ENCODE data around the gene ARL14. TPM values are rescaled to one million over a fixed set of nuclear protein-coding genes. Genes with fewer than 3 reads are reported as not detected.

ARL14 gene
- total and polyA plus RNA-seq, 11 donors, result not detected

DNA sequence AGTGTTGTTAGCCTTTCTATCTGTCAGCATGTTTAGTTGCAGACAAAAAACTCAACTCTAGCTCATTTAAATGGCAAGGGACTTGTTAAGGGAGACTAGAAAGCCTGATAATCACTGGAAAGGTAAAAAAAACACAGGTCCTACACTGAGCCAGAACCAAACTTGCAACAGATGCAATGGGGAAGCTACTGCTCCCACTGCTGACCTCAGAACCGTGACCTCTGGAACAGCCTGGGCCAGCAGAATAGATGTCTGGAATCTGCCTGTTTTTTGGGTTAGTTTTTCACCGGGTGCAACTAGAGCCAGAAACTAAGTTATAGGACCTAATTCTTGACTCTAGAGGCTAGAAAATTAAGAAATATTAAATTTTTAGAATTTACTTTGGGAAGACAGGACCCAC is 32.5 kb upstream of the ARL14 start:
- no peak overlapping the region for H3K4me3 ChIP-seq
- H3K36me3 ChIP-seq, result no peaks in the 10 kb centered on the region
- no peak for ATAC-seq
- 65 to 79% (median 70%) methylated on average over 2 of the region's 2 CpGs for WGBS, 4 donors
- no peaks in the 10 kb centered on the region for H3K4me1 ChIP-seq
- no peak overlapping the region for H3K27ac ChIP-seq
- H3K27me3 ChIP-seq, result no peaks in the 10 kb centered on the region
- no peak for DNase-seq
- no peaks in the 10 kb centered on the region for H3K9me3 ChIP-seq
- intact Hi-C loops (cut with DNase I), result no loop called here
- no peak for TF ChIP-seq POLR2A (IDR thresholded peaks at IDR 0.05)
- TF ChIP-seq, protein P1, sequence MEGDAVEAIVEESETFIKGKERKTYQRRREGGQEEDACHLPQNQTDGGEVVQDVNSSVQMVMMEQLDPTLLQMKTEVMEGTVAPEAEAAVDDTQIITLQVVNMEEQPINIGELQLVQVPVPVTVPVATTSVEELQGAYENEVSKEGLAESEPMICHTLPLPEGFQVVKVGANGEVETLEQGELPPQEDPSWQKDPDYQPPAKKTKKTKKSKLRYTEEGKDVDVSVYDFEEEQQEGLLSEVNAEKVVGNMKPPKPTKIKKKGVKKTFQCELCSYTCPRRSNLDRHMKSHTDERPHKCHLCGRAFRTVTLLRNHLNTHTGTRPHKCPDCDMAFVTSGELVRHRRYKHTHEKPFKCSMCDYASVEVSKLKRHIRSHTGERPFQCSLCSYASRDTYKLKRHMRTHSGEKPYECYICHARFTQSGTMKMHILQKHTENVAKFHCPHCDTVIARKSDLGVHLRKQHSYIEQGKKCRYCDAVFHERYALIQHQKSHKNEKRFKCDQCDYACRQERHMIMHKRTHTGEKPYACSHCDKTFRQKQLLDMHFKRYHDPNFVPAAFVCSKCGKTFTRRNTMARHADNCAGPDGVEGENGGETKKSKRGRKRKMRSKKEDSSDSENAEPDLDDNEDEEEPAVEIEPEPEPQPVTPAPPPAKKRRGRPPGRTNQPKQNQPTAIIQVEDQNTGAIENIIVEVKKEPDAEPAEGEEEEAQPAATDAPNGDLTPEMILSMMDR (IDR thresholded peaks at IDR 0.05), result no peak

DNA sequence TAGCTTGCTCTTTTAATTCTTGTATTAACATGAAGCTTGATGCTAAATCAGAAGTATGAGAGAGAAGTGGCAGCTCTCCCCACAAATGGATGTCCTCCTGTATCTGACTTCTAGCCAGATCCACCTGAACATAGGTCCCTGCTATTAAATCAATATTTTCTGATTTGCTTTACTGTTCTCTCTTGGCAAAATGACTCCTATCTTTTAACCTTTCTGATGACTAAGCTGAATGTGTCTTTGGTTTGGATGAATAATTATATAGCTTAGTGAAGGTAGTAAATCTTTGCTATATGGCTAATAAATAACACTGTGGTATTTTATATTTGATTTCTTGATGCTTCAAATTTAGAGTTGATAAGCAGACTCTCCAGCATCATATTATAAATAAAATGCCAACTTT is 28.3 kb upstream of the ARL14 start:
- H3K4me3 ChIP-seq, result no peak overlapping the region
- ATAC-seq (no peak), DNase-seq (no peak)
- H3K36me3 ChIP-seq, result no peaks in the 10 kb centered on the region
- H3K27ac ChIP-seq, result no peak overlapping the region
- H3K9me3 ChIP-seq, result no peaks in the 10 kb centered on the region
- intact Hi-C loops (cut with DNase I), result no loop called here
- H3K27me3 ChIP-seq, result no peaks in the 10 kb centered on the region
- H3K4me1 ChIP-seq, result no peaks in the 10 kb centered on the region
- TF ChIP-seq, protein P1 (IDR thresholded peaks at IDR 0.05), result no peak
- TF ChIP-seq POLR2A (IDR thresholded peaks at IDR 0.05), result no peak

DNA sequence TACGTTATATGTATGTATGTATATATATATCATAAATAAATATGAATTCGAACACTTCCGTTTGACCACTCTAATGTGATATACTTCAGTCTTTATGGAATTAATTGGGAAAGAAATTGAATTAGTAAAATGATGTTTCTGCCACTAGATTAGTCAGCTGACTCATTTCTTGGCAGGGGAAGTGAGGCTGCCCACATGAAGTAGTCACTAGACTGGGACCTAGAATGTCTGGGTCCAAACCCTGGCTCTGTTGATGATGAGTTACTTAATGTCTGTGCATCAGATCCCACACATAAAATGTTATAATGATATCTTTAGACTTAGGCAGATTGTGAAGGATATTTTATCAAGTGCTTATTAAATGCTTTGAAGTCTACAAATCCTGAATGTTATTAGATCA is 27.4 kb upstream of the ARL14 start:
- 76 to 98% (median 93%) methylated on average over 3 of the region's 3 CpGs for WGBS, 4 donors
- TF ChIP-seq POLR2A (IDR thresholded peaks at IDR 0.05), result no peak
- TF ChIP-seq, protein P1 (IDR thresholded peaks at IDR 0.05), result no peak
- Histone ChIP-seq H3K4me1 (no peaks in the 10 kb centered on the region), H3K36me3 (no peaks in the 10 kb centered on the region), H3K9me3 (no peaks in the 10 kb centered on the region), H3K4me3 (no peak overlapping the region), H3K27ac (no peak overlapping the region), H3K27me3 (no peaks in the 10 kb centered on the region)
- ATAC-seq, result no peak
- no peak for DNase-seq
- intact Hi-C loops (cut with DNase I), result no loop called here

DNA sequence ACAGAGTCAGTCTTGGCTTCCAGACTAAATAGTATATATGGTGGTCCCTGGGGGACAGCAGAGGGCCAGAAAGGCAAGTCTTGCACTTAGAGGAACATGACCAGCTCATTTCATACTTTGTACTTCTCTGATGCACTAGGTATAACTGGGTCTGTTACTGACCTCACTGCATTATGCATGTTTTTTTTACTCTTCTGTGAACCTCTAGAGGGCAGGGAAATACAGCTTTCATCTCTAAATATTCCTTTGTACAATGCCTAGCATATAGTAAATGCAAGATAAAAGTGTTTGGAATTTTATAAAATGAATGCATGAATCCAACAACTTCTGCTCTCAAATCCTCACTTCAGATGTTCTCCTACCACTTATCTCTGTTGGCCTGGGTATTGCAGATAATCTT is 23.4 kb upstream of the ARL14 start:
- no peak for DNase-seq
- intact Hi-C loops (cut with DNase I), result no loop called here
- no peak overlapping the region for H3K27ac ChIP-seq
- no peak overlapping the region for H3K4me3 ChIP-seq
- no peak for ATAC-seq
- H3K4me1 ChIP-seq, result no peaks in the 10 kb centered on the region
- peaks cover 0 to 8% (median 0%) of the 10 kb centered on the region in 12 donors for H3K9me3 ChIP-seq
- H3K27me3 ChIP-seq, result no peaks in the 10 kb centered on the region
- TF ChIP-seq, protein P1 (IDR thresholded peaks at IDR 0.05), result no peak
- TF ChIP-seq POLR2A (IDR thresholded peaks at IDR 0.05), result no peak
- H3K36me3 ChIP-seq, result no peaks in the 10 kb centered on the region
